CD14-positive monocyte (primary cell): ENCODE results near the gene GRK4. TPM values are rescaled to one million over a fixed set of nuclear protein-coding genes. Genes with fewer than 3 reads are reported as not detected.

Experiments used
- DNase-seq, 3 donors: peaks; one replicate each; pipeline ENCODE4 v3.0.0-alpha.2; 2011 to 2022
- H2AFZ ChIP-seq: 2 replicates; pipeline ENCODE4 v1.6.0; 2012; ENCODE audit warnings: mild to moderate bottlenecking, low read depth, low read length, inconsistent platforms; ENCODE audit not compliant: insufficient read depth, poor library complexity, severe bottlenecking
- H3K27ac ChIP-seq, 2 donors: 1 replicate in 1 of 2; 2 replicates in 1 of 2; pipeline ENCODE4 v1.5.1; 2012 to 2013; ENCODE audit warnings: low read length in 2 of 2, control low read depth in 1 of 2, inconsistent platforms in 1 of 2, low read depth in 1 of 2, mild to moderate bottlenecking in 1 of 2
- H3K27me3 ChIP-seq, 2 donors: one replicate each; pipeline versions ENCODE4 v1.6.0 to v1.6.1; 2011 to 2013; ENCODE audit warnings: low read length in 2 of 2; ENCODE audit not compliant: control insufficient read depth in 2 of 2, insufficient read depth in 2 of 2
- H3K36me3 ChIP-seq, 2 donors: replicated peaks in 1 of 2; 1 replicate in 1 of 2; 2 replicates in 1 of 2; pipeline versions ENCODE4 v1.5.1 to v1.6.1; 2012 to 2013; ENCODE audit warnings: low read length in 2 of 2, control low read depth in 1 of 2, inconsistent platforms in 1 of 2, mild to moderate bottlenecking in 1 of 2; ENCODE audit not compliant: insufficient read depth in 2 of 2, control insufficient read depth in 1 of 2
- H3K4me1 ChIP-seq, 2 donors: 1 replicate in 1 of 2; 2 replicates in 1 of 2; pipeline versions ENCODE4 v1.5.1 to v1.6.1; 2012 to 2013; ENCODE audit warnings: low read length in 2 of 2, control low read depth in 1 of 2, inconsistent platforms in 1 of 2, mild to moderate bottlenecking in 1 of 2, moderate library complexity in 1 of 2; ENCODE audit not compliant: insufficient read depth in 2 of 2, control insufficient read depth in 1 of 2
- H3K4me2 ChIP-seq: replicated peaks from 2 replicates; pipeline ENCODE3; 2012; ENCODE audit warnings: low read length, moderate library complexity, mild to moderate bottlenecking; ENCODE audit not compliant: poor library complexity, severe bottlenecking; ENCODE audit errors: extremely low read depth
- H3K4me3 ChIP-seq, 3 experiments: fragments of 200-600 bp in 1 of 3; sonication (generic) in 1 of 3; replicated peaks in 1 of 3; 1 replicate in 2 of 3; 2 replicates in 1 of 3; pipeline ENCODE4 v1.5.1; 2011 to 2013; ENCODE audit warnings: low read length in 3 of 3, mild to moderate bottlenecking in 3 of 3, control low read depth in 2 of 3, low read depth in 2 of 3, inconsistent platforms in 1 of 3, moderate library complexity in 1 of 3
- H3K79me2 ChIP-seq: 2 replicates; pipeline ENCODE4 v1.6.0; 2012; ENCODE audit warnings: mild to moderate bottlenecking, control low read depth, inconsistent platforms, low read length, moderate library complexity; ENCODE audit not compliant: insufficient read depth
- H3K9ac ChIP-seq: 2 replicates; pipeline ENCODE4 v1.6.0; 2017; ENCODE audit warnings: low read length, mild to moderate bottlenecking; ENCODE audit not compliant: insufficient read depth, poor library complexity, severe bottlenecking
- H3K9me3 ChIP-seq, 2 donors: replicated peaks in 1 of 2; 1 replicate in 1 of 2; 2 replicates in 1 of 2; pipeline versions ENCODE4 v1.5.1 to v1.6.1; 2012 to 2013; ENCODE audit warnings: low read length in 2 of 2, control low read depth in 1 of 2; ENCODE audit not compliant: control insufficient read depth in 1 of 2, insufficient read depth in 1 of 2
- H4K20me1 ChIP-seq: 2 replicates; pipeline ENCODE4 v1.6.0; 2012; ENCODE audit warnings: mild to moderate bottlenecking, low read length, control low read depth, moderate library complexity; ENCODE audit not compliant: insufficient read depth
- H3K27ac Mint-ChIP-seq, 7 donors: one replicate each; pipeline ENCODE4 v1.8.0; 2020; ENCODE audit warnings: mild to moderate bottlenecking in 7 of 7, mixed read lengths in 7 of 7, moderate library complexity in 6 of 7, inconsistent platforms in 2 of 7
- H3K27me3 Mint-ChIP-seq, 3 donors: one replicate each; pipeline ENCODE4 v1.8.0; 2021 to 2022; ENCODE audit warnings: low read depth in 3 of 3, mild to moderate bottlenecking in 3 of 3, mixed read lengths in 3 of 3, moderate library complexity in 3 of 3, inconsistent platforms in 1 of 3
- H3K36me3 Mint-ChIP-seq, 2 donors: one replicate each; pipeline ENCODE4 v1.8.0; 2020; ENCODE audit warnings: mixed read lengths in 2 of 2, inconsistent platforms in 1 of 2, mild to moderate bottlenecking in 1 of 2
- H3K4me1 Mint-ChIP-seq: one replicate; pipeline ENCODE4 v1.8.0; 2020; ENCODE audit warnings: mild to moderate bottlenecking, mixed read lengths
- H3K4me3 Mint-ChIP-seq, 2 donors: one replicate each; pipeline ENCODE4 v1.8.0; 2020; ENCODE audit warnings: mild to moderate bottlenecking in 2 of 2, mixed read lengths in 2 of 2, moderate library complexity in 1 of 2
- H3K9me3 Mint-ChIP-seq, 7 donors: one replicate each; pipeline ENCODE4 v1.8.0; 2020 to 2022; ENCODE audit warnings: mixed read lengths in 7 of 7, mild to moderate bottlenecking in 6 of 7, moderate library complexity in 6 of 7, inconsistent platforms in 2 of 7
- WGBS: methylation state at CpG from one replicate; pipeline ENCODE4 v1.1.5; 2013; ENCODE audit warnings: missing lambda C conversion rate; ENCODE audit not compliant: insufficient coverage; 5-methylcytosine and 5-hydroxymethylcytosine counted together
- intact Hi-C, 2 donors: fragments of 100-400 bp; cut with micrococcal nuclease; formaldehyde crosslinking; loops; one replicate each; pipeline versions ENCODE4 v1.15.0 to v1.15.1; 2023
- polyA plus RNA-seq, 3 donors: library from polyadenylated mRNA; depleted of rRNA in 1 of 3; unstranded in 2 of 3; stranded (reverse) in 1 of 3; fragments of 300-500 nt in 2 of 3; fragments of >200 nt in 1 of 3; fragmentation: Illumina TruSeq in 2 of 3; gene quantifications; 1 replicate in 2 of 3; 2 replicates in 1 of 3; pipeline ENCODE4 v1.2.3, GENCODE V29; 2012 to 2021
- TF ChIP-seq, protein P1 (sequence below): fragments of 200-600 bp; IDR thresholded peaks from one replicate; pipeline ENCODE4 v1.8.0; 2022; ENCODE audit warnings: antibody characterized with exemption, mild to moderate bottlenecking

The GRK4 gene
- polyA plus RNA-seq, 3 donors, result 1.1 to 1.2 (median 1.2) TPM

DNA sequence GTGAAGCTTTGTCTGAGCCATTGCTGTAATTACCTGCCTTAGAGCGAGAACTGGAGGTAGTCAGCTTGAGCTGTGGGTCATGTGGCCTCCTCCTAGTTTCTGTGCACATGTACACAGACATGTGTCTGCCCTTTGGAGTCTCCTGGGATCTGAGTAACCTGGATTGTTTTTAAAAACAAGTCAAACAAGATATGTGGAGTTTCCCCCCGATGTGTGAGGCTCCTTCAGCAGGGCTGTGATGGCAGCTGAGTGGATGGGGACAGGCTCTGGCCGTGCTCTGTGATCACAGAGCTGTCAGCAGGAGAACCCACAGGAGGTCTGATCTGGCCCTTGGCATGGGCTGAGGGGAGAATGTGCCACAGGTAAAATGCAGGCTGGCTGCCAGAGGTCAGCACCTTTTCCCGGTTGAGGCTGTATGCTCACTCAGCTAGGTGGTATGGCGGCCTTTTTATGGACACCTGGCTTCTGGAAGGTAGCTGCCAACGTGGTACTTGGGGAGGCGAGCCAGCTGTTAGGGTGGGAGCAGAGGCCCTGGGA lies 38.5 kb upstream of the GRK4 start:
- peaks cover 83 to 100% of the 10 kb centered on the region in 2 donors for H3K36me3 Mint-ChIP-seq
- no peak overlapping the region for H3K9ac ChIP-seq
- H3K4me3 Mint-ChIP-seq, result no peak overlapping the region
- peaks cover 4 to 6% of the 10 kb centered on the region in 2 donors for H3K4me1 ChIP-seq
- intact Hi-C loops, result no loop called here
- peaks cover 56% of the 10 kb centered on the region for H4K20me1 ChIP-seq
- no peak overlapping the region for H3K4me2 ChIP-seq
- H3K27ac ChIP-seq, result peak overlapping the region in 1 of 2 donors; percentile 23
- peaks cover 0 to under 1% (median 0%) of the 10 kb centered on the region in 7 donors for H3K9me3 Mint-ChIP-seq
- peaks cover 0 to 5% (median 2%) of the 10 kb centered on the region in 3 donors for H3K27me3 Mint-ChIP-seq
- WGBS, result 98% methylated on average over 6 of the region's 7 CpGs
- no peak for DNase-seq
- H3K4me1 Mint-ChIP-seq, result peaks cover 13% of the 10 kb centered on the region
- H3K9me3 ChIP-seq, result no peaks in the 10 kb centered on the region
- H3K4me3 ChIP-seq, result no peak overlapping the region
- H3K27me3 ChIP-seq, result no peaks in the 10 kb centered on the region
- H3K27ac Mint-ChIP-seq, result peak overlapping the region in 3 of 7 donors; percentile 46 to 58 (median 55)
- no peak overlapping the region for H2AFZ ChIP-seq
- peaks cover 12% of the 10 kb centered on the region for H3K79me2 ChIP-seq
- TF ChIP-seq, protein P1, sequence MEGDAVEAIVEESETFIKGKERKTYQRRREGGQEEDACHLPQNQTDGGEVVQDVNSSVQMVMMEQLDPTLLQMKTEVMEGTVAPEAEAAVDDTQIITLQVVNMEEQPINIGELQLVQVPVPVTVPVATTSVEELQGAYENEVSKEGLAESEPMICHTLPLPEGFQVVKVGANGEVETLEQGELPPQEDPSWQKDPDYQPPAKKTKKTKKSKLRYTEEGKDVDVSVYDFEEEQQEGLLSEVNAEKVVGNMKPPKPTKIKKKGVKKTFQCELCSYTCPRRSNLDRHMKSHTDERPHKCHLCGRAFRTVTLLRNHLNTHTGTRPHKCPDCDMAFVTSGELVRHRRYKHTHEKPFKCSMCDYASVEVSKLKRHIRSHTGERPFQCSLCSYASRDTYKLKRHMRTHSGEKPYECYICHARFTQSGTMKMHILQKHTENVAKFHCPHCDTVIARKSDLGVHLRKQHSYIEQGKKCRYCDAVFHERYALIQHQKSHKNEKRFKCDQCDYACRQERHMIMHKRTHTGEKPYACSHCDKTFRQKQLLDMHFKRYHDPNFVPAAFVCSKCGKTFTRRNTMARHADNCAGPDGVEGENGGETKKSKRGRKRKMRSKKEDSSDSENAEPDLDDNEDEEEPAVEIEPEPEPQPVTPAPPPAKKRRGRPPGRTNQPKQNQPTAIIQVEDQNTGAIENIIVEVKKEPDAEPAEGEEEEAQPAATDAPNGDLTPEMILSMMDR, result no peak
- H3K36me3 ChIP-seq, result peaks cover 75 to 95% of the 10 kb centered on the region in 2 donors

DNA sequence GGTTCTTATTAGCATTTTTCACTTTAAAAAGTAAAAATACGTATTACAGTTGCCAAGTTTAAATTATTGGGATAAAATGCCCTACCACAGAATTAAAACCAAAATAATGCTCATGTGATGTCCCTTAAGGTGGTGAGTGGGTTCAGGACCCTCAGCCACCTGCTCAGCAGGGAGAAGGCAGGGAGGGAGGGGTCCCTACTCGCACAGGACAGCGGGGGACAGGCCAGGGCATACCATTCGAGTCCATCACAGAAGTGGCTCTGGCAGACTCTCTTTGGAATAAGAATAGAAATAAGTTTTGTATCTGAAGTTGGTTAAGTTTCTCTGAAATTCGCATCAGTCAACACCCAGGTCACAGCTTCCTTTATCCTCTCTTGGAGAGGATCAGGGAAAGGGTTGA lies 37.9 kb upstream of the GRK4 start:
- WGBS, result 93% methylated on average over 3 of the region's 5 CpGs
- H3K9me3 ChIP-seq, result no peaks in the 10 kb centered on the region
- H3K4me1 ChIP-seq, result peaks cover 4 to 6% of the 10 kb centered on the region in 2 donors
- no peak for DNase-seq
- no peak overlapping the region for H3K4me3 ChIP-seq
- no peak overlapping the region for H3K9ac ChIP-seq
- peaks cover 0 to 5% (median 2%) of the 10 kb centered on the region in 3 donors for H3K27me3 Mint-ChIP-seq
- H3K27me3 ChIP-seq, result no peaks in the 10 kb centered on the region
- H3K27ac ChIP-seq, result no peak overlapping the region
- peaks cover 18% of the 10 kb centered on the region for H3K79me2 ChIP-seq
- intact Hi-C loops, result no loop called here
- TF ChIP-seq, protein P1, result no peak
- no peaks in the 10 kb centered on the region for H3K9me3 Mint-ChIP-seq
- no peak overlapping the region for H3K27ac Mint-ChIP-seq
- H3K36me3 ChIP-seq, result peaks cover 82 to 95% of the 10 kb centered on the region in 2 donors
- H3K36me3 Mint-ChIP-seq, result peaks cover 83 to 100% of the 10 kb centered on the region in 2 donors
- H2AFZ ChIP-seq, result no peak overlapping the region
- H4K20me1 ChIP-seq, result peaks cover 56% of the 10 kb centered on the region
- no peak overlapping the region for H3K4me3 Mint-ChIP-seq
- no peak overlapping the region for H3K4me2 ChIP-seq
- H3K4me1 Mint-ChIP-seq, result peaks cover 13% of the 10 kb centered on the region
